Measurements from ENCODE around the gene SPATA20. TPM values are rescaled to one million over a fixed set of nuclear protein-coding genes. Genes with fewer than 3 reads are reported as not detected.

The SPATA20 gene
- total RNA-seq, 1 donor from 2014 or later: 31.0 TPM

- Mint-ChIP-seq H3K27ac (no peak overlapping the region), H3K4me1 (ENCODE audit: low read depth) (peaks cover 19% of the 10 kb centered on the region), H3K36me3 (ENCODE audit: low read depth) (no peaks in the 10 kb centered on the region), H3K27me3 (ENCODE audit: low read depth) (peaks cover 24% of the 10 kb centered on the region), H3K4me3 (ENCODE audit: low read depth) (no peak overlapping the region), H3K9me3 (no peaks in the 10 kb centered on the region)
- intact Hi-C loops (cut with micrococcal nuclease): no loop called here
- DNase-seq (ENCODE audit: low spot score): no peak
Measured at GRCh38 chr17:50537721-50538548, 9.0 kb upstream of the SPATA20 start.

- intact Hi-C loops (cut with micrococcal nuclease): no loop called here
- no peak overlapping the region for H3K27ac Mint-ChIP-seq
- DNase-seq (ENCODE audit: low spot score): no peak
- no peak overlapping the region for H3K4me3 Mint-ChIP-seq (ENCODE audit: low read depth)
- H3K9me3 Mint-ChIP-seq: no peaks in the 10 kb centered on the region
- H3K27me3 Mint-ChIP-seq (ENCODE audit: low read depth): peaks cover 16% of the 10 kb centered on the region
- no peaks in the 10 kb centered on the region for H3K36me3 Mint-ChIP-seq (ENCODE audit: low read depth)
- peaks cover 15% of the 10 kb centered on the region for H3K4me1 Mint-ChIP-seq (ENCODE audit: low read depth)
Measured at GRCh38 chr17:50538549-50539410, 8.2 kb upstream of the SPATA20 start.

GRCh38 chr17:50539762-50540559 is 7.0 kb upstream of the SPATA20 start:
- H3K4me3 Mint-ChIP-seq (ENCODE audit: low read depth): no peak overlapping the region
- peaks cover 12% of the 10 kb centered on the region for H3K4me1 Mint-ChIP-seq (ENCODE audit: low read depth)
- no peaks in the 10 kb centered on the region for H3K36me3 Mint-ChIP-seq (ENCODE audit: low read depth)
- no peak for DNase-seq (ENCODE audit: low spot score)
- no peaks in the 10 kb centered on the region for H3K9me3 Mint-ChIP-seq
- intact Hi-C loops (cut with micrococcal nuclease): loop anchor here (10.0 kb wide), 1 partner anchor 415 kb away; no protein-coding TSS in a partner anchor
- no peak overlapping the region for H3K27ac Mint-ChIP-seq
- peaks cover 14% of the 10 kb centered on the region for H3K27me3 Mint-ChIP-seq (ENCODE audit: low read depth)

- H3K9me3 Mint-ChIP-seq: no peaks in the 10 kb centered on the region
- intact Hi-C loops (cut with micrococcal nuclease): loop anchor here (10.0 kb wide), 1 partner anchor 414 kb away; no protein-coding TSS in a partner anchor
- H3K4me1 Mint-ChIP-seq (ENCODE audit: low read depth): peaks cover 12% of the 10 kb centered on the region
- H3K27ac Mint-ChIP-seq: no peak overlapping the region
- H3K36me3 Mint-ChIP-seq (ENCODE audit: low read depth): no peaks in the 10 kb centered on the region
- H3K27me3 Mint-ChIP-seq (ENCODE audit: low read depth): peaks cover 14% of the 10 kb centered on the region
- H3K4me3 Mint-ChIP-seq (ENCODE audit: low read depth): no peak overlapping the region
- no peak for DNase-seq (ENCODE audit: low spot score)
Measured at GRCh38 chr17:50540560-50541401, 6.2 kb upstream of the SPATA20 start.

- H3K27me3 Mint-ChIP-seq (ENCODE audit: low read depth): peaks cover 17% of the 10 kb centered on the region
- DNase-seq (ENCODE audit: low spot score): no peak
- H3K27ac Mint-ChIP-seq: no peak overlapping the region
- peak overlapping the region; percentile 80 for H3K4me3 Mint-ChIP-seq (ENCODE audit: low read depth)
- intact Hi-C loops (cut with micrococcal nuclease): loop anchor here (10.0 kb wide), 1 partner anchor 413 kb away; no protein-coding TSS in a partner anchor
- peaks cover 12% of the 10 kb centered on the region for H3K4me1 Mint-ChIP-seq (ENCODE audit: low read depth)
- no peaks in the 10 kb centered on the region for H3K36me3 Mint-ChIP-seq (ENCODE audit: low read depth)
- no peaks in the 10 kb centered on the region for H3K9me3 Mint-ChIP-seq
Measured at GRCh38 chr17:50541402-50541715, 5.6 kb upstream of the SPATA20 start.

GRCh38 chr17:50541716-50542688 is 5.0 kb upstream of the SPATA20 start:
- H3K4me1 Mint-ChIP-seq (ENCODE audit: low read depth): peaks cover 12% of the 10 kb centered on the region

GRCh38 chr17:50542795-50543774 is 3.9 kb upstream of the SPATA20 start:
- no peak for DNase-seq (ENCODE audit: low spot score)
- peak overlapping the region; percentile 73 for H3K4me3 Mint-ChIP-seq (ENCODE audit: low read depth)
- H3K36me3 Mint-ChIP-seq (ENCODE audit: low read depth): no peaks in the 10 kb centered on the region
- no peak overlapping the region for H3K27ac Mint-ChIP-seq
- peaks cover 14% of the 10 kb centered on the region for H3K4me1 Mint-ChIP-seq (ENCODE audit: low read depth)
- H3K27me3 Mint-ChIP-seq (ENCODE audit: low read depth): peaks cover 18% of the 10 kb centered on the region
- no peaks in the 10 kb centered on the region for H3K9me3 Mint-ChIP-seq
- intact Hi-C loops (cut with micrococcal nuclease): loop anchor here (1.0 to 10.0 kb wide), 3 partner anchors 32 to 412 kb away; no protein-coding TSS in a partner anchor

More at GRCh38 chr17:50541716-50542688, 5.0 kb upstream of the SPATA20 start:
- Mint-ChIP-seq H3K9me3 (no peaks in the 10 kb centered on the region), H3K36me3 (ENCODE audit: low read depth) (no peaks in the 10 kb centered on the region), H3K27me3 (ENCODE audit: low read depth) (peaks cover 18% of the 10 kb centered on the region), H3K27ac (peak overlapping the region; percentile 6), H3K4me3 (ENCODE audit: low read depth) (peak overlapping the region; percentile 80)
- intact Hi-C loops (cut with micrococcal nuclease): loop anchor here (1.0 to 10.0 kb wide), 3 partner anchors 31 to 413 kb away; no protein-coding TSS in a partner anchor
- peak; percentile 83 for DNase-seq (ENCODE audit: low spot score)

GRCh38 chr17:50544516-50544915 is 2.5 kb upstream of the SPATA20 start:
- Mint-ChIP-seq H3K9me3 (no peaks in the 10 kb centered on the region), H3K27ac (no peak overlapping the region), H3K36me3 (ENCODE audit: low read depth) (no peaks in the 10 kb centered on the region), H3K4me1 (ENCODE audit: low read depth) (peaks cover 14% of the 10 kb centered on the region), H3K4me3 (ENCODE audit: low read depth) (no peak overlapping the region), H3K27me3 (ENCODE audit: low read depth) (peaks cover 18% of the 10 kb centered on the region)
- intact Hi-C loops (cut with micrococcal nuclease): loop anchor here (10.0 kb wide), 1 partner anchor 410 kb away; no protein-coding TSS in a partner anchor
- DNase-seq (ENCODE audit: low spot score): no peak

- intact Hi-C loops (cut with micrococcal nuclease): loop anchor here (5.0 to 10.0 kb wide), 2 partner anchors 162 to 409 kb away; partner anchors contain the start of gene ANKRD40
- Mint-ChIP-seq H3K27me3 (ENCODE audit: low read depth) (peaks cover 18% of the 10 kb centered on the region), H3K9me3 (no peaks in the 10 kb centered on the region), H3K36me3 (ENCODE audit: low read depth) (no peaks in the 10 kb centered on the region), H3K27ac (no peak overlapping the region), H3K4me3 (ENCODE audit: low read depth) (no peak overlapping the region), H3K4me1 (ENCODE audit: low read depth) (peaks cover 14% of the 10 kb centered on the region)
- DNase-seq (ENCODE audit: low spot score): no peak
Measured at GRCh38 chr17:50545311-50545710, 1.7 kb upstream of the SPATA20 start.

GRCh38 chr17:50546701-50547034 is 306 bp upstream of the SPATA20 start:
- no peak for DNase-seq (ENCODE audit: low spot score)
- H3K27me3 Mint-ChIP-seq (ENCODE audit: low read depth): peaks cover 18% of the 10 kb centered on the region

More at GRCh38 chr17:50546701-50547034, 306 bp upstream of the SPATA20 start:
- intact Hi-C loops (cut with micrococcal nuclease): loop anchor here (1.0 to 10.0 kb wide), 6 partner anchors 68 to 408 kb away; partner anchors contain the start of genes ANKRD40 and RSAD1
- Mint-ChIP-seq H3K36me3 (ENCODE audit: low read depth) (no peaks in the 10 kb centered on the region), H3K9me3 (no peaks in the 10 kb centered on the region), H3K4me1 (ENCODE audit: low read depth) (peaks cover 12% of the 10 kb centered on the region), H3K4me3 (ENCODE audit: low read depth) (no peak overlapping the region), H3K27ac (no peak overlapping the region)
